Mesothelial cell of epicardium (in vitro differentiated cells): ENCODE results near the gene NOB1. TPM values are rescaled to one million over a fixed set of nuclear protein-coding genes. Genes with fewer than 3 reads are reported as not detected.
"Not testable (repeated sequence)": the region's sequence is repeated elsewhere in the genome, so short reads cannot be mapped to it uniquely, and the experiment has no call there.

ENCODE experiments used
- DNase-seq, 2 experiments: peaks; one replicate each; pipeline ENCODE4 v3.0.0; 2021; ENCODE audit warnings: low spot score in 2 of 2; ENCODE audit not compliant: unreplicated experiment in 2 of 2
- H3K27ac Mint-ChIP-seq: 2 replicates; pipeline ENCODE4 v1.8.0; 2021; ENCODE audit warnings: mixed read lengths
- H3K27me3 Mint-ChIP-seq: 2 replicates; pipeline ENCODE4 v1.8.0; 2021; ENCODE audit warnings: low read depth, mixed read lengths
- H3K36me3 Mint-ChIP-seq: 2 replicates; pipeline ENCODE4 v1.8.0; 2021; ENCODE audit warnings: mixed read lengths
- H3K4me1 Mint-ChIP-seq: 2 replicates; pipeline ENCODE4 v1.8.0; 2021; ENCODE audit warnings: mixed read lengths
- H3K4me3 Mint-ChIP-seq: 2 replicates; pipeline ENCODE4 v1.8.0; 2021; ENCODE audit warnings: mild to moderate bottlenecking, moderate library complexity, mixed read lengths
- H3K9me3 Mint-ChIP-seq: 2 replicates; pipeline ENCODE4 v1.8.0; 2021; ENCODE audit warnings: mixed read lengths
- total RNA-seq: library from RNA; stranded (reverse); gene quantifications from 3 replicates; pipeline ENCODE4 v1.2.1, GENCODE V29; 2021
- TF ChIP-seq, protein P1 (sequence below): fragments of 200-600 bp; sonication (generic); IDR thresholded peaks from one replicate; pipeline ENCODE4 v1.5.0; 2021; ENCODE audit warnings: antibody characterized with exemption; ENCODE audit not compliant: unreplicated experiment

The NOB1 gene
- total RNA-seq, 1 donor from 2014 or later, result 52.9 TPM

DNA sequence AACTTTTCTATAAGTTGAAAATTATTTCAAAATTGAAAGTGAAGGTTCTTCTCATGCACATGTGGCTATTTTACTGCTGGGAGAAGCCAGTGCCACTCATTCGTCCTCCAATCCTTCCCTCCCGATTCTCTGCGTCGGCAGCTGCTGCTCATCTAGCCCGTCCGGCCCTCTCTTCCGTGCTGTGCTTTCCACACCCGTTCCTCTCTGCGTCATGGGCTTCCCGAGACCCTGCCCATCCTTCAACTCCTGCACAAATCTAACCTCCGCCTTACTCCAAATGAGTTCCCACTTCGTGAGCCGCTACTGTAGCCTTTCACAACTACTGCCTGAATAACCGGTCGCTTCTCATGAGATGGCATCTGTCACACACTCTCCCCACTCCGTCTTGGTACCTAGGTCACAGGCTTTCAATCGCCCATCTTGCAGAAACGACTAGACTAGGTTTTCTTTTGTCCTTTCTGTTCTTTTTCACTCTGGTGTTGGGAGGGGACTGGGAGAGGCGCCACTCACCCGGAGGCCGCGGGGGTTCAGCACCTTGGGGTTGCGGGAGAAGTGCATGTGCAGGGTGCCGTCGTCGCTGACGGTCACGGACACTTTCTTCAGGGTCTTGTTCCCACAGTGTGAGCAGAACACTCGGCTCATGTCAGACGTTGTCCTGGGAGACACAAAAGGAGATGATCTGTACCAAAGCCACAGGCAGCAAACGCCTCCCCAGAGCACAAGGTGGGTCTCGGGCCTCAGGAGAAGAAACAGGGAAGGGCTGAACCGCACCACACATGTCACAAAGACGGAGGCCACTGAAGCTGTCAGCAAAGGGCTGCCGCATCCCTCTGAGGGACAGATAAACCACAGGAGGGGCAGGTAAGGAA, 10.1 kb downstream of the NOB1 start:
- no peak for DNase-seq
- TF ChIP-seq, protein P1, sequence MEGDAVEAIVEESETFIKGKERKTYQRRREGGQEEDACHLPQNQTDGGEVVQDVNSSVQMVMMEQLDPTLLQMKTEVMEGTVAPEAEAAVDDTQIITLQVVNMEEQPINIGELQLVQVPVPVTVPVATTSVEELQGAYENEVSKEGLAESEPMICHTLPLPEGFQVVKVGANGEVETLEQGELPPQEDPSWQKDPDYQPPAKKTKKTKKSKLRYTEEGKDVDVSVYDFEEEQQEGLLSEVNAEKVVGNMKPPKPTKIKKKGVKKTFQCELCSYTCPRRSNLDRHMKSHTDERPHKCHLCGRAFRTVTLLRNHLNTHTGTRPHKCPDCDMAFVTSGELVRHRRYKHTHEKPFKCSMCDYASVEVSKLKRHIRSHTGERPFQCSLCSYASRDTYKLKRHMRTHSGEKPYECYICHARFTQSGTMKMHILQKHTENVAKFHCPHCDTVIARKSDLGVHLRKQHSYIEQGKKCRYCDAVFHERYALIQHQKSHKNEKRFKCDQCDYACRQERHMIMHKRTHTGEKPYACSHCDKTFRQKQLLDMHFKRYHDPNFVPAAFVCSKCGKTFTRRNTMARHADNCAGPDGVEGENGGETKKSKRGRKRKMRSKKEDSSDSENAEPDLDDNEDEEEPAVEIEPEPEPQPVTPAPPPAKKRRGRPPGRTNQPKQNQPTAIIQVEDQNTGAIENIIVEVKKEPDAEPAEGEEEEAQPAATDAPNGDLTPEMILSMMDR, result no peak
- Mint-ChIP-seq H3K27me3 (no peaks in the 10 kb centered on the region), H3K27ac (no peak overlapping the region), H3K4me3 (no peak overlapping the region), H3K36me3 (peaks cover 50% of the 10 kb centered on the region), H3K9me3 (no peaks in the 10 kb centered on the region), H3K4me1 (peaks cover 13% of the 10 kb centered on the region)

DNA sequence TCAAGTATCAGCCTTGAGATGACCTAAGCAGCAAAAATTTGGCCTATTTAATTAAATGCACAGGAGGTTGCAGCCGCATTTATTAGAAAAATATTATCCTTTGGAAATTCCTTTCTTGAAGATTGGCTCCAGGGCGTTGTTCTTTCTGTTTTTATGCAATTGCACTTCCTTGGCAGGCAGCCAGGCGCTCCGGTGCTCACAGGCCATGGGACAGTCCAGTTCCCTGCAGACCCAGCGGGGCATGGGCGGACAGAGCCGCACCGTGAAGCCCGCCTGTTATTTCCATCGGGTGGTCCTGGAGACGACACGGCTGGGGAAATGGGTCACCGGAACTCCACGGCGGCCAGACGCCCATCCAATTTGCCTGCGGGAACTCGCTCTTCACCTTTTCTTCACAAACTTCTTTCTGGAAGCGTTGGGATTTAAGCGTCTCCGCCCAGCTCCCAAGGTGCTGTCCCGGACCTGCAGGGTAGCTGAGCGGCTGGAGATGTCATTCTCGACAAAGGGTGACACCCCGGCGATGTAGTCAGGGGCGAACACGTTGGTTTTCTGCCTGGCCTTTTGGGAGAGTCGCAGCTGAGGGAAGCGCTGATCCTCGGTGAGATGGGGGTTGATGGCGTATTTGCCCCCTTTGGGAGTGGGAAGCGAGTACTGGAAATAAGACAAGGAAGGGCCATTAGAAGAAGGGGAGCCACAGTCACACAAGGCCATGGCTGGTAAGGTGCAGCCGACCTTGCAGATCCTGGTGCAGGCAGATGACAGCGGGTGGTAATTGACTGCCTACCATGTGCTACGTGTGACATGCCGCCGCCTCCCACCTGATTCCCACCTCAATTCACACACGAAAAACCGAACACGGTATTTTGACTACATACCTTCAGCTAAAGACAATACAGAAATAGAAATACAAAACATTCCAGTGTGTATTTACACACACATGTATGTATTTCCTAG, 12.5 kb downstream of the NOB1 start:
- Mint-ChIP-seq H3K27me3 (no peaks in the 10 kb centered on the region), H3K27ac (peak overlapping the region; percentile 89), H3K36me3 (peaks cover 38% of the 10 kb centered on the region), H3K4me3 (no peak overlapping the region), H3K9me3 (no peaks in the 10 kb centered on the region), H3K4me1 (peaks cover 13% of the 10 kb centered on the region)
- TF ChIP-seq, protein P1, result no peak
- peak; percentile 48 to 71 for DNase-seq

DNA sequence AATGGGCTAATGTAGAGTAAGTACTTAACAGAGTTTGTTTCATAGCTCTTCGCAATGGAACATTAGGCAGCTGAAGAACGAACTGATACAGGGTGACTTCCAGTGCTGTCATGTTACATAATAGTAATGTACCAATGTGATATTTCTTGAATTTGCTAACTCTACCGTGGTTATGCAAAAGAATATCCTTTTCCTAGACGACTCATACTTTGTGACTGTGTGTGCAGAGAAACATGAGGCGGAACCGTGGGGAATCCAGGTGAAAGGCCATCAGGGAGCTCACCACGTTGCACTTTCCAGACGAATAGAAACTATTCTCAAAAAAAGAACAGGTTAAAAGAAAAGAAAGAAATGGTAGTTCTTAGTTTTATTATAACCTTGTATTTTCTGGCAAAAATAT, 13.2 kb downstream of the NOB1 start:
- TF ChIP-seq, protein P1, result no peak
- peak overlapping the region; percentile 89 for H3K27ac Mint-ChIP-seq
- H3K9me3 Mint-ChIP-seq, result no peaks in the 10 kb centered on the region
- H3K36me3 Mint-ChIP-seq, result peaks cover 38% of the 10 kb centered on the region
- no peaks in the 10 kb centered on the region for H3K27me3 Mint-ChIP-seq
- H3K4me1 Mint-ChIP-seq, result peaks cover 13% of the 10 kb centered on the region
- DNase-seq, result no peak
- H3K4me3 Mint-ChIP-seq, result no peak overlapping the region

DNA sequence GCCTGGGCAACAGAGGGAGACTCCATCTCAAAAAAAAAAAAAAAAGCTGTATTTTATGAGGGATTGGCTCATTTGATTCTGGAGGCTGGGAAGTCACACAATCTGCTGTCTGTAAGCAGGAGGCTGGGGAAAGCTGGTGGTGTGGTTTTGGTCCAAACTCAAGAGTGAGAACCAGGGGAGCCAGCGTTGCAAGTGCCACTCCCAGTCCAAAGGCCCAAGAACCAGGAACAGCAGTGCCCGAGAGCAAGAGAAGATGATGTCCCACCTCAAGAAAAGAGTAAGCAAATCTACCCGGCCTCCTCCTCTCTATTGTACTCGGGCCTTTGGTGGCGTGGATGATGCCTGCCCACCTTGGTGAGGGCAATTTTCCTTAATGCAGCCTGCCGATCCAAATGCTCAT, 22.6 kb downstream of the NOB1 start:
- DNase-seq, result no peak
- H3K27ac Mint-ChIP-seq, result no peak overlapping the region
- no peaks in the 10 kb centered on the region for H3K36me3 Mint-ChIP-seq
- TF ChIP-seq, protein P1, result no peak
- no peaks in the 10 kb centered on the region for H3K27me3 Mint-ChIP-seq
- no peak overlapping the region for H3K4me3 Mint-ChIP-seq
- peaks cover 7% of the 10 kb centered on the region for H3K4me1 Mint-ChIP-seq
- H3K9me3 Mint-ChIP-seq, result no peaks in the 10 kb centered on the region

DNA sequence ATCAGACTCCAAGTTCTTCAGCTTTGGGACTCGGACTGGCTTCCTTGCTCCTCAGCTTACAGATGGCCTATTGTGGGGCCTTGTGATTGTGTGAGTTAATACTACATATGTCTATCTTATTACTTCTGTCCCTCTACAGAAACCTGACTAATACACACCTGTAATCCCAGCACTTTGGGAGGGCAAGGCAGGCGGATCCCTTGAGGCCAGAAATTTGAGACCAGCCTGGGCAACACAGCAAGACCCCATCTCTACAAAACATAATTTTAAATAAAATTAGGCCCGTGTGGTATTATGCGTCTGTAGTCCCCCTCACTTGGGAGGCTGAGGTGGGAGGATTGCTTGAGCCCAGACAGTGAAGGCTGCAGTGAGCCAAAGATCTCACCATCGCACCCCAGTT, 23.4 kb downstream of the NOB1 start:
- H3K9me3 Mint-ChIP-seq, result not testable (repeated sequence)

DNA sequence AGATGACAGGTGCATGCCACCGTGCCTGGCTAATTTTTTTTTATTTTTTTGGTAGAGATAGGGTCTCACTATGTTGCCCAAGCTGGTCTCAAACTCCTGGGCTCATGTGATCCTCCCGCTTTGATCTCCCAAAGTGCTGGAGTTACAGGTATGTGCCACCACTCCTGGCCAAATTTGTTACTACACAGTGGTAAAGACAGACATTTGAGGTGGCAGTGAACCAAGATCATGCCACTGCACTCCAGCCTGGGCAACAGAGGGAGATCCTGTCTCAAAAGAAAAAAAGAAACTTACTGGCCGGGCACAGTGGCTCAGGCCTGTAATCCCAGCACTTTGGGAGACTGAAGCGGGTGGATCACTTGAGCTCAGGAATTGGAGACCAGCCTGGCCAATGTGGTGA, 25.7 kb downstream of the NOB1 start:
- not testable (repeated sequence) for H3K9me3 Mint-ChIP-seq, H3K36me3 Mint-ChIP-seq, H3K27me3 Mint-ChIP-seq, H3K4me3 Mint-ChIP-seq, DNase-seq, H3K27ac Mint-ChIP-seq
- H3K4me1 Mint-ChIP-seq, result peaks cover 32% of the 10 kb centered on the region

More for the DNA sequence above, 23.4 kb downstream of the NOB1 start:
- DNase-seq, H3K4me3 Mint-ChIP-seq, H3K27me3 Mint-ChIP-seq, H3K36me3 Mint-ChIP-seq, H3K27ac Mint-ChIP-seq: not testable (repeated sequence)
- H3K4me1 Mint-ChIP-seq, result peaks cover 15% of the 10 kb centered on the region
